HG03460 (cell line): ENCODE data around the gene ZNG1F.
"Not testable (repeated sequence)": the region's sequence is repeated elsewhere in the genome, so short reads cannot be mapped to it uniquely, and the experiment has no call there.

Experiments
- ATAC-seq: cut with Tn5 transposase; IDR thresholded peaks from one replicate; pipeline ENCODE4 v1.9.1; 2021; ENCODE audit not compliant: unreplicated experiment

ZNG1F gene

DNA sequence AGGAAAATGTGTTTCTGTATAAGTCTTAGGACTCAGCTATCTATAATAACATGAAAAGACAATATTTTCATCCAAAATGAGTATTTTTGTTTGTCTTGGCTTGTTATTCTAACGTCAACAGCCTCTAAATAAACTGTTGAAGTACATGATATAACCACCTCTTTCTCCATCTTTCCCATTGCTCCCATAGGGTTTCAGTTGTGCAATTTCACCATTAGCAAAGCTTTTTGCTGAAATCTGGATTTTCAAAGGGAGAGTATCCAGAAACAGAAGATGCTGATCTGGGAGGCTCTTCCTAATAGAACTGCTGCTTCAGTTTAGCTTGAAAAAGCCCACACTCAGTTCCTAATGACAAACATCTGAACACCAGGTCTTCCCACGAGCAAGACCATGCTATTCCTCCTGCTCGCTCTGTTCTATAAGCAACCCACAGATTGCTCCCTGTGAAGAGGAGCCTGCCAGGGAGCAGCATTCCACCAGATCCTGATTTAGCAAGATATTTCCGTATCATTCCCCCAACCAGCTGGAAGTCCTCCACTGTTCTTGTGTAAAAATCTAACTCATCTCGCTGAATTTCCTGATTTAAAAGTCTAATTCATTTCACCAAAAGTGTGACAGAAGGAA lies 101.8 kb downstream of the ZNG1F start:
- ATAC-seq: not testable (repeated sequence)

DNA sequence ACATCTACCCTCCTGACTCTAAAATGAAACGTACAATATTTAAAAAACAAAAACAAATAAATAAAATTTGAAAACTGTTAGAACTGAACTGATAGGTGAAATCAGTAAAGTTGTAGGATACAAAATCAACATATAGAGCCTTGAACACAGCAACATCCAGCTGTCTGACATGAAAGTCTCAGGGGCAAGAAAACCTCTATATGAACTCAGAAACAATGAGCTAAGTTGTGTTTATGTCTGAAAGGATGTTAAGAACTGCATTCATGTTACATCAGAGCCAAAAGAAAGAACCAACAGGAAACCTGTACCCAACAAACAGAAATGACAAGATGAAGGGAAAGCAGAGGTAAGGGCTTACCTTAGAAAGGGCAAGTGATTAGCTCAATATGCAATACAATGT lies 102.4 kb downstream of the ZNG1F start:
- ATAC-seq: not testable (repeated sequence)

DNA sequence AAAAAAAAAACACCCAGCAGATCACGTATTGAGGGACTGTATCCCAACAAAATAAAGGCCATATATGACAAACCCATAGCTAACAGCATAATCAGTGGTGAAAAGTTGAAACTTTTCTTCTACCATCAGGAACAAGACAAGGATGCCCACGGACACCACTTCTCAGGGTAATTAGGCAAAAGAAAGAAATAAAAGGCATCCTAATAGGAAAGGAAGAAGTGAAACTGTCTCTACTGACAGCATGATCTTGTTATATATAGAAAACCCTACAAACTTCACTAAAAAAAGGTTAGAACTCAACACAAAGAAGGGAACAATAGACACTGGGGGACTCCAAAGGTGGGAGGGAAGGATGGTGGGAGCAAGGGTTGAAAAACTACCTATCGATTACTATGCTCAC lies 102.9 kb downstream of the ZNG1F start:
- not testable (repeated sequence) for ATAC-seq

DNA sequence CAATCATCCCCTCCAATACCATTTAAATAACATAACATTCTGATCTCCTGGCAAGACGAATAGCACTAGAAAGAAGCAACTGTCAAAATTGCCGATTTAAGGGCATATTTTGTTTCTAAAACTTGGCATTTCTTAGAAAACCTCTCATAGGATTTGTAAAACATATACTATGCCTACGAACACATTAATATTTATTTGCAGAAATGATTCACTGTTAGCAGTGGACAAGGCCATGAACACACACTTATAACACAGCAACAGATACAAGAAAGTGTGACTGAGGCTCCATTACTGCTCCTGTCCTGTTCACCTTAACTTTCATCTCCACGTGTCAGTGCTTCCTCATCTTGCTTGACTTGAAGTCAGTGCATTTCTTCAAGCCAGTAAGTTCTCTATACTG lies 106.8 kb downstream of the ZNG1F start:
- not testable (repeated sequence) for ATAC-seq
